HepG2 (cell line): ENCODE measurements around the gene OSBPL10. TPM values are rescaled to one million over a fixed set of nuclear protein-coding genes. Genes with fewer than 3 reads are reported as not detected.

Experiments used
- ATAC-seq: fragments of 200-7000 bp; cut with Tn5 transposase; 3 replicates; pipeline ENCODE4 v1.9.1; 2020; ENCODE audit warnings: mild to moderate bottlenecking, moderate library complexity
- BruUV-seq: library from RNA; stranded (reverse); fragments of 400-500 nt; replicated peaks from 2 replicates; lab custom pipeline; 2021; lab: Mats Ljungman, UMichigan
- CTCF ChIA-PET: fragments of 300-600 bp; formaldehyde crosslinking; extraction: SDS; loops from one replicate; lab custom pipeline; 2021; ENCODE audit warnings: low total read pairs, inconsistent platforms, low intra/inter-chr PET ratio; lab: Yijun Ruan, JAX
- POLR2A ChIA-PET: fragments of 350-600 bp; sonication (Branson Sonifier 250); formaldehyde crosslinking; loops from one replicate; lab custom pipeline; 2020; ENCODE audit warnings: antibody characterized with exemption, inconsistent platforms; lab: Yijun Ruan, JAX
- DNase-seq: peaks from one replicate; pipeline ENCODE4 v3.0.0-alpha.2; 2015; ENCODE audit warnings: low spot score
- FAIRE-seq: peaks from 3 replicates; lab custom pipeline; 2011; peaks lifted over from hg19 to GRCh38; lab: Jason Lieb, UNC
- H2AFZ ChIP-seq: one replicate; pipeline ENCODE4 v1.6.1; 2011; ENCODE audit warnings: low read length, inconsistent platforms
- H3K27ac ChIP-seq: fragments of 300-600 bp; 3 replicates; pipeline ENCODE4 v1.8.0; 2011; ENCODE audit warnings: mixed run types, mild to moderate bottlenecking, mixed read lengths, low read length, inconsistent platforms; ENCODE audit not compliant: insufficient read depth; ENCODE audit errors: extremely low read length
- H3K27me3 ChIP-seq, 2 experiments: fragments of 200-600 bp in 1 of 2; 2 replicates in 1 of 2; 3 replicates in 1 of 2; pipeline versions ENCODE4 v1.6.0 to v1.8.0; 2011; ENCODE audit warnings: low read length in 2 of 2, mild to moderate bottlenecking in 2 of 2, moderate library complexity in 2 of 2, inconsistent platforms in 1 of 2; ENCODE audit not compliant: insufficient read depth in 2 of 2, control insufficient read depth in 1 of 2
- H3K36me3 ChIP-seq, 2 experiments: fragments of 200-600 bp in 1 of 2; replicated peaks in 1 of 2; 2 replicates in 1 of 2; 3 replicates in 1 of 2; pipeline versions ENCODE4 v1.5.1 to v1.8.0; 2011; ENCODE audit warnings: low read length in 2 of 2, inconsistent platforms in 1 of 2; ENCODE audit not compliant: insufficient read depth in 2 of 2, control insufficient read depth in 1 of 2
- H3K4me1 ChIP-seq: 2 replicates; pipeline ENCODE4 v1.5.1; 2012; ENCODE audit warnings: low read length, inconsistent platforms; ENCODE audit not compliant: insufficient read depth
- H3K4me2 ChIP-seq: 2 replicates; pipeline ENCODE4 v1.6.0; 2011; ENCODE audit warnings: low read depth, low read length, inconsistent platforms
- H3K4me3 ChIP-seq, 3 experiments: fragments of 200-600 bp in 1 of 3; sonication (generic), shearing (Covaris generic) in 1 of 3; replicated peaks in 1 of 3; 2 replicates each; pipeline ENCODE4 v1.5.1; 2011 to 2016; ENCODE audit warnings: low read length in 3 of 3, inconsistent platforms in 2 of 3, low read depth in 2 of 3, mild to moderate bottlenecking in 2 of 3, control low read depth in 1 of 3, mixed read lengths in 1 of 3; ENCODE audit not compliant: insufficient read depth in 1 of 3
- H3K79me2 ChIP-seq: one replicate; pipeline ENCODE4 v1.6.1; 2011; ENCODE audit warnings: low read length, inconsistent platforms; ENCODE audit not compliant: insufficient read depth
- H3K9ac ChIP-seq: 2 replicates; pipeline ENCODE4 v1.6.0; 2011; ENCODE audit warnings: mild to moderate bottlenecking, low read depth, low read length, inconsistent platforms; ENCODE audit not compliant: insufficient read depth
- H3K9me3 ChIP-seq: 2 replicates; pipeline ENCODE4 v1.5.1; 2012; ENCODE audit warnings: mild to moderate bottlenecking, low read length
- H4K20me1 ChIP-seq: 2 replicates; pipeline ENCODE4 v1.6.0; 2011; ENCODE audit warnings: inconsistent platforms, mild to moderate bottlenecking, low read length, moderate library complexity; ENCODE audit not compliant: insufficient read depth
- ATRX ChIP-seq: sonication (generic); formaldehyde crosslinking; IDR thresholded peaks from 2 replicates; pipeline ENCODE4 v1.4.0; 2020; ENCODE audit warnings: missing genetic modification reagents, borderline replicate concordance
- CBFB ChIP-seq: sonication (generic); formaldehyde crosslinking; IDR thresholded peaks from 2 replicates; pipeline ENCODE4 v1.4.0; 2020; ENCODE audit warnings: missing genetic modification reagents
- DPF2 ChIP-seq: sonication (generic); formaldehyde crosslinking; IDR thresholded peaks from 2 replicates; pipeline ENCODE4 v1.4.0; 2020; ENCODE audit warnings: mild to moderate bottlenecking, low read depth, missing genetic modification reagents, borderline replicate concordance
- EEA1 ChIP-seq: sonication (generic); formaldehyde crosslinking; IDR thresholded peaks from 2 replicates; pipeline ENCODE4 v1.5.1; 2020; ENCODE audit warnings: mild to moderate bottlenecking, missing genetic modification reagents, borderline replicate concordance
- HDAC1 ChIP-seq: sonication (generic); formaldehyde crosslinking; IDR thresholded peaks from 2 replicates; pipeline ENCODE4 v1.5.1; 2020; ENCODE audit warnings: mild to moderate bottlenecking, missing genetic modification reagents
- HES4 ChIP-seq: sonication (generic); formaldehyde crosslinking; IDR thresholded peaks from 2 replicates; pipeline ENCODE4 v1.9.0; 2021; ENCODE audit warnings: mild to moderate bottlenecking, missing genetic modification reagents, borderline replicate concordance
- ISX ChIP-seq: sonication (generic); formaldehyde crosslinking; conservative IDR thresholded peaks from 2 replicates; pipeline ENCODE4 v1.5.0; 2020; ENCODE audit warnings: missing genetic modification reagents
- JDP2 ChIP-seq: sonication (generic); formaldehyde crosslinking; IDR thresholded peaks from 2 replicates; pipeline ENCODE4 v1.8.1; 2022; ENCODE audit warnings: missing genetic modification reagents, borderline replicate concordance
- MYNN ChIP-seq: sonication (generic); formaldehyde crosslinking; IDR thresholded peaks from 2 replicates; pipeline ENCODE4 v1.4.0; 2020; ENCODE audit warnings: mild to moderate bottlenecking, low read depth, missing genetic modification reagents
- SP1 ChIP-seq, 2 experiments: fragments of 450-650 bp in 1 of 2; sonication (generic) in 1 of 2; formaldehyde crosslinking in 1 of 2; IDR thresholded peaks; 2 replicates each; pipeline versions ENCODE4 v1.4.0 to v1.6.1; 2016 to 2020; ENCODE audit warnings: missing genetic modification reagents in 1 of 2
- ZKSCAN8 ChIP-seq: IDR thresholded peaks from 2 replicates; pipeline ENCODE4 v1.6.1; 2016; ENCODE audit warnings: borderline replicate concordance, missing genetic modification reagents, missing compliant biosample characterization
- ZMYM2 ChIP-seq: sonication (generic); formaldehyde crosslinking; IDR thresholded peaks from 2 replicates; pipeline ENCODE4 v1.8.0; 2022; ENCODE audit warnings: mild to moderate bottlenecking, missing genetic modification reagents
- ZNF138 ChIP-seq: sonication (generic); formaldehyde crosslinking; IDR thresholded peaks from 2 replicates; pipeline ENCODE4 v1.5.0; 2020; ENCODE audit warnings: mild to moderate bottlenecking, low read depth, missing genetic modification reagents
- ZNF670 ChIP-seq: sonication (generic); formaldehyde crosslinking; IDR thresholded peaks from 2 replicates; pipeline ENCODE4 v1.8.0; 2022; ENCODE audit warnings: mild to moderate bottlenecking, missing genetic modification reagents, borderline replicate concordance
- in situ Hi-C: cut with HindIII; loops from 2 replicates; pipeline ENCODE4 v1.10.0; 2017; ENCODE audit warnings: low pct_unique_long_range_greater_than_20kb; ENCODE audit not compliant: extremely low pct_ligation_motif_present
- intact Hi-C: fragments of 100-400 bp; cut with micrococcal nuclease; formaldehyde crosslinking; loops from one replicate; pipeline ENCODE4 v1.10.0; 2022; ENCODE audit not compliant: unreplicated experiment
- polyA plus RNA-seq, 8 experiments: library from polyadenylated mRNA; depleted of rRNA in 3 of 8; stranded (reverse) in 7 of 8; unstranded in 1 of 8; fragments of >200 nt; fragmentation: Illumina TruSeq in 4 of 8; extraction: Trizol in 4 of 8; gene quantifications; 2 replicates each; pipeline versions ENCODE4 v1.2.1 to v1.2.3, GENCODE V29; 2011 to 2016; ENCODE audit warnings: low read depth in 4 of 8, missing spikeins in 1 of 8, mixed read lengths in 1 of 8; ENCODE audit not compliant: insufficient read depth in 1 of 8
- total RNA-seq, 5 experiments: library from RNA; depleted of rRNA; stranded (reverse); fragments of >200 nt; fragmentation: Illumina TruSeq; extraction: Trizol; gene quantifications; 2 replicates each; pipeline ENCODE4 v1.2.3, GENCODE V29; 2016; ENCODE audit warnings: low read depth in 1 of 5
- TF ChIP-seq, protein P1 (sequence below): sonication (generic); formaldehyde crosslinking; IDR thresholded peaks from 2 replicates; pipeline ENCODE4 v1.4.0; 2020; ENCODE audit warnings: mild to moderate bottlenecking, missing genetic modification reagents
- TF ChIP-seq, protein P2 (sequence below): sonication (generic); formaldehyde crosslinking; IDR thresholded peaks from 2 replicates; pipeline ENCODE4 v1.5.0; 2020; ENCODE audit warnings: mild to moderate bottlenecking, missing genetic modification reagents

The OSBPL10 gene
- total and polyA plus RNA-seq, 2 of the 13 experiments (the other 11 are each of a cell fraction or from before 2014, with no cell fraction given) = 10.3 to 28.6 TPM

DNA sequence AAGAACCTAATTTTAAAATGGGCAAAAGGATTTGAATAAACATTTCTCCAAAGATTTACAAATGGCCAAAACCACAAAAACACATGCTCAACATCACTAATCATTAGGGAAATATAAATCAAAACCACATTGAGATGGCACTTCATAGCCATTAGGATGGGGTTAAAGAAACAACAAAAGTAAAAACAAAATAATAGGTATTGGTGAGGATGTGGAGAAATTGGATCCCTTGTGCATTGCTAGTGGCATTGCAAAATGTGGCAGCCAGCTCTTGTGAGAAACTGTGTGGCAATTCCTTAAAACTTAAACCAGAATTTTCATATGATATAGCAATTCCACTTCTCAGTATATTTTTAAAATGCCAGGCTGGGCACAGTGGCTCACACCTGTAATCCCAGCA is 321.8 kb downstream of the OSBPL10 start:
- intact Hi-C loops (no loop called here), in situ Hi-C loops (no loop called here)
- FAIRE-seq = no peak
- Histone ChIP-seq H3K27ac (no peak overlapping the region), H3K4me3 (no peak overlapping the region), H3K9me3 (0 out of 2 replicates have a peak, but pooled peaks cover 8% of the 10 kb centered on the region), H3K36me3 (peaks cover 11 to 17% of the 10 kb centered on the region in 2 experiments; a peak in 3 of 5 replicates), H3K79me2 (no peaks in the 10 kb centered on the region), H2AFZ (no peak overlapping the region), H3K4me1 (peaks cover 2% of the 10 kb centered on the region), H3K9ac (no peak overlapping the region)
- ChIA-PET POLR2A (no interaction called here), CTCF (no interaction called here)
- TF ChIP-seq HDAC1 (CRISPR knock-in tag) (no peak), ZNF670 (CRISPR knock-in tag) (no peak), CBFB (CRISPR knock-in tag) (no peak), MYNN (no peak), DPF2 (no peak), ISX (no peak), JDP2 (CRISPR knock-in tag) (no peak)
- TF ChIP-seq, all 625 proteins: peak for 0
- no TSS peak for BruUV-seq
- ATAC-seq (no peak), DNase-seq (no peak)
- no peaks in the 10 kb centered on the region for H3K27me3 ChIP-seq
- no peak overlapping the region for H3K4me2 ChIP-seq
- H4K20me1 ChIP-seq = no peaks in the 10 kb centered on the region

DNA sequence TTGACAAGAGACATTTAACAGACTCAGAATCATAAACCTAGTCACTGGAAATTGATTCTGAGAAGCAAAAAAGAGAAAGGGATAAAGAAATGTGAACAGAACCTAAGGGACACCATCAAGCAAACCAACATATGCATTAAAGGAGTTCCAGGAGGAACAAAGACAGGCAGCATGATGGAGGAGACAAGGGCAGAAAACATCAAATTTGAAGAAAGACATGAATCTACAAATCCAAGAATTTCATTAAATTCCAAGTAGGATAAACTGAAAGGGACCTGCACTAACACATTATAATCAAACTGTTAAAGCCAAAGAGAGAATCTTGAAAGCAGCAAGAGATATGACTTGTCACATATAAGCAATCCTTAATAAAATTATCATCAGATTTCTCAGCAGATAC is 326.1 kb downstream of the OSBPL10 start:
- H3K9ac ChIP-seq = no peak overlapping the region
- H3K27ac ChIP-seq = no peak overlapping the region
- in situ Hi-C loops = no loop called here
- H3K9me3 ChIP-seq = peaks cover 20% of the 10 kb centered on the region; the same call in 1 of the 2 replicates
- ATAC-seq (no peak), FAIRE-seq (no peak), DNase-seq (no peak)
- H3K27me3 ChIP-seq = no peaks in the 10 kb centered on the region
- H3K4me3 ChIP-seq = no peak overlapping the region
- no peaks in the 10 kb centered on the region for H3K36me3 ChIP-seq
- no peaks in the 10 kb centered on the region for H3K79me2 ChIP-seq
- H3K4me2 ChIP-seq = no peak overlapping the region
- H3K4me1 ChIP-seq = peaks cover 14% of the 10 kb centered on the region
- no peaks in the 10 kb centered on the region for H4K20me1 ChIP-seq
- ChIA-PET POLR2A (no interaction called here), CTCF (no interaction called here)
- BruUV-seq = no TSS peak
- no peak overlapping the region for H2AFZ ChIP-seq
- intact Hi-C loops = no loop called here
- TF ChIP-seq SP1 (IDR thresholded peaks at IDR 0.05) (no peak), SP1 (CRISPR knock-in tag; IDR thresholded peaks at IDR 0.05) (no peak), ZMYM2 (no peak), ZNF138 (no peak), HES4 (CRISPR knock-in tag) (no peak), ZKSCAN8 (CRISPR knock-in tag) (no peak), EEA1 (CRISPR knock-in tag) (no peak), ATRX (no peak), DPF2 (no peak)
- TF ChIP-seq, protein P1, sequence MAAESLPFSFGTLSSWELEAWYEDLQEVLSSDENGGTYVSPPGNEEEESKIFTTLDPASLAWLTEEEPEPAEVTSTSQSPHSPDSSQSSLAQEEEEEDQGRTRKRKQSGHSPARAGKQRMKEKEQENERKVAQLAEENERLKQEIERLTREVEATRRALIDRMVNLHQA (CRISPR knock-in tag) = no peak
- TF ChIP-seq, protein P2, sequence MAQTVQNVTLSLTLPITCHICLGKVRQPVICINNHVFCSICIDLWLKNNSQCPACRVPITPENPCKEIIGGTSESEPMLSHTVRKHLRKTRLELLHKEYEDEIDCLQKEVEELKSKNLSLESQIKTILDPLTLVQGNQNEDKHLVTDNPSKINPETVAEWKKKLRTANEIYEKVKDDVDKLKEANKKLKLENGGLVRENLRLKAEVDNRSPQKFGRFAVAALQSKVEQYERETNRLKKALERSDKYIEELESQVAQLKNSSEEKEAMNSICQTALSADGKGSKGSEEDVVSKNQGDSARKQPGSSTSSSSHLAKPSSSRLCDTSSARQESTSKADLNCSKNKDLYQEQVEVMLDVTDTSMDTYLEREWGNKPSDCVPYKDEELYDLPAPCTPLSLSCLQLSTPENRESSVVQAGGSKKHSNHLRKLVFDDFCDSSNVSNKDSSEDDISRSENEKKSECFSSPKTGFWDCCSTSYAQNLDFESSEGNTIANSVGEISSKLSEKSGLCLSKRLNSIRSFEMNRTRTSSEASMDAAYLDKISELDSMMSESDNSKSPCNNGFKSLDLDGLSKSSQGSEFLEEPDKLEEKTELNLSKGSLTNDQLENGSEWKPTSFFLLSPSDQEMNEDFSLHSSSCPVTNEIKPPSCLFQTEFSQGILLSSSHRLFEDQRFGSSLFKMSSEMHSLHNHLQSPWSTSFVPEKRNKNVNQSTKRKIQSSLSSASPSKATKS (CRISPR knock-in tag) = no peak
